Mucosa of stomach (tissue), 1 donor: ENCODE data around the gene GAS7.

Source experiments
- H3K27me3 ChIP-seq: one replicate; pipeline ENCODE4 v1.7.0; 2013; ENCODE audit warnings: mild to moderate bottlenecking, low read length; ENCODE audit not compliant: control insufficient read depth, insufficient read depth
- H3K36me3 ChIP-seq: one replicate; pipeline ENCODE4 v1.7.0; 2013; ENCODE audit warnings: low read length; ENCODE audit not compliant: control insufficient read depth, insufficient read depth
- H3K4me1 ChIP-seq: one replicate; pipeline ENCODE4 v1.7.0; 2013; ENCODE audit warnings: mild to moderate bottlenecking, low read length; ENCODE audit not compliant: control insufficient read depth, insufficient read depth
- H3K4me3 ChIP-seq: one replicate; pipeline ENCODE4 v1.7.0; 2013; ENCODE audit warnings: low read length
- H3K9ac ChIP-seq: one replicate; pipeline ENCODE4 v1.7.0; 2013; ENCODE audit warnings: mild to moderate bottlenecking, low read length, moderate library complexity
- H3K9me3 ChIP-seq: one replicate; pipeline ENCODE4 v1.7.0; 2013; ENCODE audit warnings: mild to moderate bottlenecking, low read length, moderate library complexity; ENCODE audit not compliant: control insufficient read depth
- donor health status: Pancreatic carcinoma.

The GAS7 gene

GRCh38 chr17:10041916-10042588, 156.4 kb downstream of the GAS7 start:
- H3K9ac ChIP-seq, result no peak overlapping the region
- H3K4me3 ChIP-seq, result no peak overlapping the region
- H3K36me3 ChIP-seq, result no peaks in the 10 kb centered on the region
- H3K9me3 ChIP-seq, result no peaks in the 10 kb centered on the region
- H3K27me3 ChIP-seq, result no peaks in the 10 kb centered on the region
- no peaks in the 10 kb centered on the region for H3K4me1 ChIP-seq

GRCh38 chr17:10041287-10041612, 157.2 kb downstream of the GAS7 start:
- no peaks in the 10 kb centered on the region for H3K27me3 ChIP-seq
- no peak overlapping the region for H3K4me3 ChIP-seq
- no peak overlapping the region for H3K9ac ChIP-seq
- no peaks in the 10 kb centered on the region for H3K4me1 ChIP-seq
- no peaks in the 10 kb centered on the region for H3K9me3 ChIP-seq
- no peaks in the 10 kb centered on the region for H3K36me3 ChIP-seq

GRCh38 chr17:10036511-10037061, 161.8 kb downstream of the GAS7 start:
- Histone ChIP-seq H3K4me3 (no peak overlapping the region), H3K4me1 (peaks cover 8% of the 10 kb centered on the region)

GRCh38 chr17:10035885-10036284, 162.5 kb downstream of the GAS7 start:
- Histone ChIP-seq H3K36me3 (no peaks in the 10 kb centered on the region), H3K4me3 (no peak overlapping the region), H3K27me3 (no peaks in the 10 kb centered on the region), H3K9me3 (no peaks in the 10 kb centered on the region), H3K9ac (peak overlapping the region; percentile 22), H3K4me1 (peaks cover 8% of the 10 kb centered on the region)

More at GRCh38 chr17:10036511-10037061, 161.8 kb downstream of the GAS7 start:
- H3K36me3 ChIP-seq, result no peaks in the 10 kb centered on the region
- H3K9ac ChIP-seq, result peak overlapping the region; percentile 22
- H3K9me3 ChIP-seq, result no peaks in the 10 kb centered on the region
- H3K27me3 ChIP-seq, result no peaks in the 10 kb centered on the region

- no peaks in the 10 kb centered on the region for H3K27me3 ChIP-seq
- no peaks in the 10 kb centered on the region for H3K36me3 ChIP-seq
- no peaks in the 10 kb centered on the region for H3K9me3 ChIP-seq
- H3K4me1 ChIP-seq, result peaks cover 8% of the 10 kb centered on the region
- no peak overlapping the region for H3K4me3 ChIP-seq
- no peak overlapping the region for H3K9ac ChIP-seq
These were observed 163.5 kb downstream of the GAS7 start for GRCh38 chr17:10034719-10035475.

GRCh38 chr17:10033959-10034358, 164.4 kb downstream of the GAS7 start:
- H3K9ac ChIP-seq, result no peak overlapping the region
- H3K36me3 ChIP-seq, result no peaks in the 10 kb centered on the region
- H3K4me3 ChIP-seq, result no peak overlapping the region
- H3K27me3 ChIP-seq, result no peaks in the 10 kb centered on the region
- H3K9me3 ChIP-seq, result no peaks in the 10 kb centered on the region
- peaks cover 8% of the 10 kb centered on the region for H3K4me1 ChIP-seq

GRCh38 chr17:10033449-10033848, 165.0 kb downstream of the GAS7 start:
- Histone ChIP-seq H3K9me3 (no peaks in the 10 kb centered on the region), H3K4me3 (no peak overlapping the region), H3K27me3 (no peaks in the 10 kb centered on the region), H3K36me3 (no peaks in the 10 kb centered on the region), H3K4me1 (peaks cover 8% of the 10 kb centered on the region), H3K9ac (no peak overlapping the region)

GRCh38 chr17:10032118-10032852, 166.1 kb downstream of the GAS7 start:
- Histone ChIP-seq H3K9ac (no peak overlapping the region), H3K27me3 (no peaks in the 10 kb centered on the region), H3K4me3 (no peak overlapping the region), H3K4me1 (peaks cover 8% of the 10 kb centered on the region), H3K9me3 (no peaks in the 10 kb centered on the region), H3K36me3 (no peaks in the 10 kb centered on the region)

GRCh38 chr17:10031606-10032005, 166.8 kb downstream of the GAS7 start:
- Histone ChIP-seq H3K27me3 (no peaks in the 10 kb centered on the region), H3K9ac (no peak overlapping the region), H3K4me1 (peaks cover 8% of the 10 kb centered on the region), H3K36me3 (no peaks in the 10 kb centered on the region), H3K4me3 (no peak overlapping the region), H3K9me3 (no peaks in the 10 kb centered on the region)

- Histone ChIP-seq H3K9me3 (no peaks in the 10 kb centered on the region), H3K27me3 (no peaks in the 10 kb centered on the region), H3K4me3 (no peak overlapping the region), H3K4me1 (peaks cover 8% of the 10 kb centered on the region), H3K36me3 (no peaks in the 10 kb centered on the region), H3K9ac (no peak overlapping the region)
These were observed 167.3 kb downstream of the GAS7 start for GRCh38 chr17:10031127-10031526.

GRCh38 chr17:10029129-10029528, 169.3 kb downstream of the GAS7 start:
- Histone ChIP-seq H3K4me3 (no peak overlapping the region), H3K4me1 (peaks cover 5% of the 10 kb centered on the region), H3K36me3 (no peaks in the 10 kb centered on the region), H3K9me3 (no peaks in the 10 kb centered on the region), H3K27me3 (no peaks in the 10 kb centered on the region), H3K9ac (no peak overlapping the region)
